ACHN (cell line): Measurements from ENCODE around the gene CLEC2D.
"Not testable (repeated sequence)": the region's sequence is repeated elsewhere in the genome, so short reads cannot be mapped to it uniquely, and the experiment has no call there.

Source experiments
- DNase-seq: peaks from one replicate; pipeline ENCODE4 v3.0.0-alpha.2; 2015
- in situ Hi-C: cut with HindIII; loops from 2 replicates; pipeline ENCODE4 v1.10.0; 2017; ENCODE audit warnings: low sequenced_read_pairs, low pct_ligation_motif_present, low pct_unique_long_range_greater_than_20kb

CLEC2D gene, protein sequence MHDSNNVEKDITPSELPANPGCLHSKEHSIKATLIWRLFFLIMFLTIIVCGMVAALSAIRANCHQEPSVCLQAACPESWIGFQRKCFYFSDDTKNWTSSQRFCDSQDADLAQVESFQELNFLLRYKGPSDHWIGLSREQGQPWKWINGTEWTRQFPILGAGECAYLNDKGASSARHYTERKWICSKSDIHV

DNA sequence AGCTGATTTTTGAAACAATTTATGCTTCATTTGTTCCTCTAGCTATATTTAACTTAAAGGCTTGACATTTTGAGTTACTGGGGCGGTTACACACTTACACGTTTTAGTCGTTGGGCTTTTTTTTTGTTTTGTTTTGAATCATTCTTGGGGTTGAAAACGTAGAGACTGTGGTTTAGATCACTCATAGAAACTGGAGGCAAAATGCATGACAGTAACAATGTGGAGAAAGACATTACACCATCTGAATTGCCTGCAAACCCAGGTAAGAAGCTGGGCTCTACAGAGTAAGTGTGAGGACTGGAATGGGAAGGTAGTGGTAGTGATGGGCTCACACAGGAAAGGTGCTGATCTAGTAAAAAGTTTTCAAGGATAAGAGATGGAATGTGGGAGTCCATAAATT, at the start of gene CLEC2D:
TSS of gene CLEC2D (plus strand) at position 180 of the 400 bp plus-strand sequence. CDS start at position 202, 22 bp downstream.
- in situ Hi-C loops = no loop called here
- no peak for DNase-seq

DNA sequence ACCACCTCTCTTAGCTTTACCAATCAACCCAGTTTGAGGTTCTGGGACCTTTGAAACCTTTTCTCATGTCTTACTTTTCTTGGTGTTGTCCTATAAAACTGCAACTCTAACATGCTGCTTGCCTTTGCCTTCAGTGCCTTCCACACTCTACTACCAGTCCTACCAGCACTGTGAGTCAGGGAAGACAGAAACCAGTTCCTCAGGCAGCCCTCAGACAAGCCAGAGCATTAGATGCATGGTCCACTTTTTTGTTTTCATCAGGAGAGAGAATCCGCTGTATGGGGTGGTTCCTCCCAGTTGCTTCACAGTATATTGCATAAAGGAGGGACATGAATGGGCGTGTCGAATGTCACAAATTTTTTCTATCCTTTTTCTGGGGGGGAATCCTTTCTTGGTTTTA, 44.5 kb upstream of the CLEC2D start:
- in situ Hi-C loops = no loop called here
- no peak for DNase-seq

DNA sequence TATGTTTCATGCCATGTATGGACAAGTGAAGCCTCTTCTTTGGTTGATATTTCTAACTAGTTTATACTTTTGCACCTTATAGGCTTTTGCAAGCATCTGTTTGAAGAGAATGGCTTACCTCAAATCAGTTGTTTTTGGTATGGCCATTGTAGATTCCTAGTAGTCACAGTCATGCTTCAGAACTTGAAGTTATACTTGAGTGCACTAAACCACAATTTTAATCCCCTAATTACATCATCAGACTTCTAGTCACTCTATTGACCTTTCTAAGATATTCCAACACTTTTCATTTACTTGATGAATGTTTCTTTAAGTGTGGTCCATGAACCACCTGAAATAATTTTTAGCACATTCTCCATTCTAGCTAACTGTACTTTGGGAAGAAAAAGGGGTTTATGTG, 43.2 kb upstream of the CLEC2D start:
- DNase-seq = peak; percentile 20
- in situ Hi-C loops = no loop called here

DNA sequence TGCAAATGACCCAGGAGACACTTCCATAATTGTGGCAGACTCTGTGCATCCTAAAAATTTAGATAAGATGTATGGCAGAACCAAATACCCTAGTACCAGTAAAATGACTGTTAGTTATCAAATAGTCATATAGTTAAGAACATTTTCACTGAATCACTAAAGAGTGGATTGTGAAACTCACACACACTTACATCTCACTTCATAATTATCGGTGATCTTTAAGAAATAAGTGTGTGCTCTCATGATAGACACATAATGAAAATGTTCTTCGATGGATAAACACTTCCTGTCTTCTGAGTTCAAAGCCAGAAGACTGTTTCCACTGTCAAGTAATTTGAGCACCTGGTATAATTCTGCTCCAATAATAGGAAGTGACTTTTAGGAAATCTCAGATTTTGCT, 42.7 kb upstream of the CLEC2D start:
- no peak for DNase-seq
- in situ Hi-C loops = no loop called here

DNA sequence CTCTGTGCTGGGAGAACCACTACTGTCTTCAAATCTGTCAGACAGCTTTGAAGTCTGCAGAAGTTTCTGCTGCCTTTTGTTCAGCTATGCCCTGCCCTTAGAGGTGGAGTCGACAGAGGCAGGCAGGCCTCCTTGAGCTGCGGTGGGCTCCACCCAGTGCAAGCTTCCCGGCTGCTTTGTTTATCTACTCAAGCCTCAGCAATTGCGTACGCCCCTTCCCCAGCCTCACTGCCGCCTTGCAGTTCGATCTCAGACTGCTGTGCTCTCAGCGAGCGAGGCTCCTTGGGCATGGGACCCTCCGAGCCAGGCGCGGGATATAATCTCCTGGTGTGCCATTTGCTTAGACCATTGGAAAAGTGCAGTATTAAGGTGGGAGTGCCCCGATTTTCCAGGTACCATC, 36.7 kb upstream of the CLEC2D start:
- no peak for DNase-seq
- in situ Hi-C loops = loop anchor here (10.0 kb wide), 1 partner anchor 72 kb away; no protein-coding TSS in a partner anchor

DNA sequence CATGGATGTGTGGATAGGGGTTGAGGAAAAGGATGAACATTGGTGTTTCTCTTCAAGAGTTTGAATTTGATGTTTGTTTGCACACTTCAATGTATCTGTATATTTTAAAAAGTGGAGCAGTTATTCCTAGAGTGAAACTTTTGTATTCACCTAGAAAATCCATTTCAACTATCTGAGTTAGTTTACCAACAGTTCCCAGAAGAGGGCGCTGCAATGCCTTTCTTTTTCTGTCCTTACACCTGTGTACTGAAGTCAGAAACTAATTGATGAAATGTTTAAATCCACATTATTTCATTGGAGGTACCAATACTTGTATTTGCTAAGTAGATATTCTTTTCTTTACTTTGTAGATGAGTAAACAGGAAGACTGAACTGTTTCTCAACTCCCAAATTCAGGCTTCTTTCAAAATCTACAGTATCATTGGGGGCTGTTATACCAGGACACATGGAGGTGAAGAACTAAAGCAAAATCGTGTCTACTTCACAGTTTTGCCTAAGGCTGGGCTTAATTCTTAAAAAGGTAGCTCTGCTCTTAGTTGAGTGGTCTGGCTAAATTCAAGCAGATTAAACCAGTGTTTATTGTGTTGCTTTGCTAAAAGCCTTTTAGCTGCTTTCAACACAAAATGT, 35.2 kb upstream of the CLEC2D start:
- DNase-seq = peak; percentile 72
- in situ Hi-C loops = loop anchor here (10.0 kb wide), 1 partner anchor 71 kb away; no protein-coding TSS in a partner anchor

DNA sequence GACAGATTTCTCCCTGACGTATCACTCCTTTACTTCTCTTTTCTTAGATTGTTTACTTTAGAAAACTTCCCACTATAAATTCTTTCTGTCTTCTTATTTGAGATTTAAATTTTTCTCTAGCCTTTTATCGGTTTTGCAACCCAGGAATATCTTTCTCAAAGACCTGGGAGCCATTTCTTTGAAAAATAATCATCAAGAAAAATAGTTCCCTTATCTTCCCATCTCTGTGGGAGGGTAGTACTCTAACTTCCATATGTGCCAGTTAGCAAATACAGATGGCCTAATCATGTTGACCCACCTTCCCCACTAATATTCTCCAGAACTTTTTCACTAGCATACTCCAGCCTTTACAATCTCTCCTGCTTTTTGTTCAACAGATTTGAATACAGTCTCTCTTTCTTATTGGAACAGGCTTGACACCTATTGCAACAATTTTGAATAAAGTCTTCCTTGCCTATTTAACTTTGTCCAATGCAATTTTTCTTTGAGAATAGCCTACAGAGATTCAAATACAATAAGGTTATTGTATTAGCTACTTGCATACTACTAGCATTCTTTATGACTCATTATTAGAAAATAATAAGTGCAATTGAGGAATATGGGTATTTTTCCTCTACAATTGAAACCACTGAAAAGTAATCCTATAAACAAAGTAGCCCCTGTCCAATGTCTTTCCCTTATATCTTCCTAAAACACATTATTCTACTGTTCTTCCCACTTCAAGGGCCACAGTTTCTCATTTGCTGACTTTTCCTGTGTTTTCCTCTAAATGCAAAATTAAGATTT, 34.4 kb upstream of the CLEC2D start:
- in situ Hi-C loops = loop anchor here (10.0 kb wide), 1 partner anchor 70 kb away; no protein-coding TSS in a partner anchor
- DNase-seq = no peak

DNA sequence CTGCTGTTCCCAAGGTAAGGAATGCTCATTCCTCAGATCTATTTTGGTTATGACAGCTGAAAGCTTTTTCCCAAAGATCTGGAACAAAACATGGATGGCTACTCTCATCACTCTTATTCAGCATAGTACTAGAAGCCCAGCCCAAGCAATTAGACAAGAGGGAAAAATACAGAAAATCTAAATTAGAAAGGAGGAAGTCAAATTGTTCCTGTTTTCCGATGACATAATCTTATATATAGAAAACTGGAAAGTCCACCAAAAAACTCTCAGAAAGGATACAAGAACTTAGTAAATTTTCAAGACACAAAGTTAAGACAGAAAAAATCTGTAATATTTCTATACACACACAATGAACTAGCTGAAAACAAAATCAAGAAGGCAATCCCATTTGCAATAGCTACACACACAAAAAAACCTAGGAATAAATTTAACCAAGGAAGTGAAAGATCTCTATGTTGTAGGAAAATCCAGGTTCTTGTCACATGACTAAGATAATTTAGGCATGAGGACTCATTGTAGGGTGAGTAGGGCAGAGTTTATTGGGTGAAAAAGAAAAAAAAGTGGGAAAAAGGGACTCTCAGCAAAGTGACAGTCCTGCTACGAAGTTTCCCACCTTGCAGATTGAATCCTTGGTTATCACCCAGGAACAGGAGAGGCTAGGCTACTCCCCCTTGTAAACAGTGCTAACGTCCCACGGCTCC, 33.2 kb upstream of the CLEC2D start:
- no peak for DNase-seq
- in situ Hi-C loops = loop anchor here (10.0 kb wide), 1 partner anchor 69 kb away; no protein-coding TSS in a partner anchor

DNA sequence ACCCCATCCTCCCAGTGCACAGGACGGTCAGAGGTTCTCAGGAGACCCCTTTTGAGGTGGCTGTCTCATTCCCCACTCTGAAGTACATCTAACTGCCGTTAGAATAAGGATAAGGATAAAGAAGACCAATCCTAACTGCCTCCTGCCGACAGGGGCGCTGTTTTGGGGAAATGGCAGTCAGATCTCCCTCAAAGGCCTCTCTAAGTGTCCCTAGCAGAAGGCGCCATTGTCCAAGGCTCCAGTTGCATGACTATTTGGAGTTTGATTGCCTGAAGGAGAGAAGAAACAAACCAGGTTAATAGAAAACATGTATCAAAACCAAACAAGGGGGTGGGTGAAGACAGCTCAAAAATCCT, 32.7 kb upstream of the CLEC2D start:
- DNase-seq = no peak
- in situ Hi-C loops = loop anchor here (10.0 kb wide), 1 partner anchor 68 kb away; no protein-coding TSS in a partner anchor

DNA sequence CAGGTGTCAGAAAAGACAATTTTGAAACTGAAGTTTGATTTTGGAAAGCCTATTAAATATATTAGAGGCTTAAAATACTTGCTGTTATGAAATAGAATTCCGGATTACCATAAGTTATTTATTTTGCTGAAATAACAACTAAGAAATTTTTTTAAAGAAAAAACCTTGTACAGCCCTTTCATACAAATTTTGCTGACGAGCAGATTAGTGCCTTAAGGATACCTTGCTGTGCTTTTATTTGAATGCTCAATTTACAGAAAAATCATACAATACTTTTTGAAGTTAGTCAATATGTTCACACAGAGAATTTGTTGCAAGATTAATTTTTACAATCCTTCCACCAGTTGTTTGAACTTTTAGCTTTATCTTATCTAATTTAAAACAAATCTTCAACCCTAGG, 29.5 kb upstream of the CLEC2D start:
- in situ Hi-C loops = no loop called here
- DNase-seq = no peak

DNA sequence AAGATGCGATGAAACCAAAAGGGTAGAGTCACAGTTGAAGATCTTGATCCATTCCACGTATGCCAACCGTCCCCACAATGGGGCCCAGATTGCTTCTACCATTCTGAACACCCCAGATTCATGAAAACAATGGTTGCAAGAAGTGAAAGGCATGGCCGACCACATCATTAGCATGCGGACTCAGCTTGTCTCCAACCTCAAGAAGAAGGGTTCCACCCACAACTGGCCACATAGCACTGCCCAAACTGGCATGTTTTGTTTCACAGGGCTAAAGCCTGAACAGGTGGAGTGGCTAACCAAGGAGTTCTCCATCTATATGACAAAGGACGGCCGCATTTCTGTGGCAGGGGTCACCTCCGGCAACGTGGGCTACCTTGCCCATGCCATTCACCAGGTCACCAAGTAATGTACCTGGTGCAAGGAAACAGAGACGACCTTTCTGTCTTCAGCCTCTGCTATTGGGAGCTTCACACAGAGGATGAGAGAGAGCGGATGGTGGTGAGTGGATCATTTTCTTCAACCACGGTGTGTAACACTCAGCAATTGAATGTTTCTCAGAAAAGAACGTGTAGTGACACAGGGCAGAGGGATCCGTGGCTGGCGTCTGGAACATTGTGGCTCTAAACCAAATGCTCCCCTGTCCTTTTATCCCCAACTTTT, 26.8 kb upstream of the CLEC2D start:
- no peak for DNase-seq
- in situ Hi-C loops = no loop called here

DNA sequence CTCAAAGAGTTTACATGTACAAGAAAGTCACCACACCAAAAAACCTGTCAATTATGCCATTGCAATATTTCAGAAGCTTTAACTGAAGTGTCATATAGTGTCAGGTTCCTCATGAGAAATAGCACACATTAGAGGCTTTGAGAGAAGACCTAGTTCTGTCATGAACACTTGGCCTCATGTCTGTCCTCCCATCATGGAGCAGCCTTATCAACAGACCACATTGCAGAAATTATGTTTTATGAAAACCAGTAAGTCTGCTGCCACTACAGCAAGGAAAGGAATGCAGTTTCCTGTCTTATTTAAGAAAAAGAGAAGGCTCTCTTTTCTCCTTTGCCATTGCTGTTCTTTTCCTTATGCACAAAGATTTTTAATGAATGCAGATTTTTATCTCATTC, 26.2 kb upstream of the CLEC2D start:
- in situ Hi-C loops = no loop called here
- no peak for DNase-seq

DNA sequence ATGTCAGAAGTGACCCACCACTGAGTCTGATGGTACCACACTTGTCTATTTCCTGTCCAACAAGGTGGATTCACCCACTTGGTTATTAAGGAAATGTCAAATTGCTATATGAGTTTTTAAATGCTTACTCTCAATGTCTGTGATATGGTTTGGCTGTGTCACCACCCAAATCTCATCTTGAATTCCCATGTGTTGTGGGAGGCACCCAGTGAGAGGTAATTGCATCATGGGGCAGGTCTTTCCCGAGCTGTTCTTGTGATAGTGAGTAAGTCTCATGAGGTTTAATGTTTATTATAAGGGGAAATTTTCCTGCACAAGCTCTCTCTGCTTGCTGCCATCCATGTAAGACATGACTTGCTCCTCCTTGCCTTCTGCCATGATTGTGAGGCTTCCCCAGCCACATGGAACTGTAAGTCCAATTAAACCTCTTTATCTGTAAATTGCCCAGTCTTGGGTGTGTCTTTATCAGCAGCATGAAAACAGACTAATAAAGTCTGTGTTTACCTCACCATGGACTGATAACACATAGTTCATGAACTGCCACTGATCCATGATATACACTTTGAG, 24.4 kb upstream of the CLEC2D start:
- in situ Hi-C loops = not testable (repeated sequence)

DNA sequence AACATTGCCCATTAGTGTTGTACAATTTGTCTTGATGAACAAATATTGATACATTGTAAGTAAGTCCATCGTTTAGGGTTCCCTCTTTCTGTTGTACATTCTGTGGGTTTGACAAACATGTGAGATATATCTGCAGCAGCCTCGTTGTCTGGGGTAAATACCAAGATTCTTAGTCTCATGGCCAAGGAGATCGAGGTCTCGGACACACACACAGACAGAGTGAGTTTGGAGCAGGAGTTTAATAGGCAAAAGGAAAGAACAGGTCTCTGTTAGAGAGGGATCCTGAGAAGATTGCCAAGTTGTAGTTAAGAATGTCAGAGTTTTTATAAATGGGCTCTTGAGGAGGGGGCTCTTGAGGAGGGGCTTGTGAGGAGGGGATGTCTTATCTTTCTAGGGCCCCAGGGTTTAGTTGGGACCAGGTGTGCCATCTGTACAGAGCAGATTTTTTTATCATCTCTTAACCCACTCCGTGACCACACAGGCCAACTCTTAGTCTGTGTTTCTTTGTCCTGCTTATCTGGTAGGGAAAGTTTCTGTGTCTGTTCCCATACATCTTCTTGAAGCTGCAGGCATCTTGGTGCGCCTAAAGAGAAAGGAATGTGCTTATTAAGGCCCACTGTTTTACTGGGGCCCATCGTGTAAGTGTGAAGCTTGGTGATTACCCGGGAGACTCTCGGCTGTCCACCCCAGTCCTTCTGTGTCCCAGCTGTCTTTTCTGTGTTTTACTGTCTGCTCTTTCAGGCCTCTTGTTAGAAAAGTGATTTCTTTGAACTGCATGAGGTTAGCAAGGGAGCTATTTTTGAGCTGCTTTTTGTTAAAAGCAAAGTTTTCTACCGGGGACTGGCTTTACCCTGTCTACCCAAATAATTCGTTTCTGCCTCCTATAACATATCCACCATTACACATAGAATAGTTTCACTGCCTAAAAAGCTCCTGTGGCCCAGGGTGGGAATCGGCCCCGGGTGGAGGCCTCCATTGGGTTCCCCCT, 22.4 kb upstream of the CLEC2D start:
- in situ Hi-C loops = no loop called here
- DNase-seq = peak; percentile 27

More for the DNA sequence above, 24.4 kb upstream of the CLEC2D start:
- DNase-seq = not testable (repeated sequence)

DNA sequence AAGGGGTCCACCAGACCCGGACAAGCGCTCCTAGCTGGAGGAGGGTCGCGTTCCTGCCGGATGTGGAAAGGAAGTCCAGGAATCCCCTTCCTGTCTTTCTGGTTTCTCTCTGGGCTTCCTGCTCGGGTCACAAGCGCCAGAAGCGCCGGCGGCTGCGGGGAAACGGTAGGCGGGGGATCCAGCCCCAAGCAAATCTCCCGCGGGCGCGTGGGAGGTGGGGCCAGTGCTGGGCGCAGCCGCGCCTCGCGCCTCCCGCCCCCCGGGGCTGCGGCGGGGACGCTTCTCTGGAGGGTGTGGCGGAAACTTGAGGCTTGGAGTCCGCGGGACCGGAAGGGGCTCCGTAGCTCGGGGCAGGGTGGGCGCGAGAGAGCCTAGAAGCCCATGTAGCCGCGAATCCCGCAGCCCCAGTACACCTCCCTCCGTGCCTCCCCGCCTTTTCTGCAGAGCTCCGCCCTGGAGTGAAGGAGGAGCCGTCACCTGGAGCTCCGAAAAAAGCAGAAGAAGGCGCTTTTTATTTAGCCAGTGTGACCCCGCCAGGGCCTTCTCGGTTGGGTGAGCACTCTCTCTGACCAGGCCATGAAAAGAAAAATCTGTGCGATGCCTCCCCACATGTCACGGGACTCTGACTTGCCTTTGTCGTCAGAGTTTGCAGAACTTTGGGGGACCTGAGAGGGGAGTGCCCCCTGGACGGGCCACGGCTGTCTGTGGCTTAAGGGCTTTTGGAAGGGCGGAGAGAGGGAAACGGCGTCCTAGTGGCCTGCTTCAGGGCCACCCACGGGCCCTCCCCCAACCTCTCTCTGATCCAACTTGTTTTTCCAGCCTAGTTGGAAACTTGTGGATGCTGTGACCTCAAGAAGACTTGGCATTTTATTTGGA, 21.4 kb upstream of the CLEC2D start:
- in situ Hi-C loops = no loop called here
- peak; percentile 92 for DNase-seq
